NB4 (cell line): ENCODE results near the gene NUP107.
A peak's percentile ranks its signal among the peaks of the same experiment; 100 is the strongest.

Source experiments
- DNase-seq: peaks from one replicate; pipeline ENCODE4 v3.0.0; 2010; ENCODE audit warnings: low read depth
- H3K4me3 ChIP-seq: one replicate; pipeline ENCODE4 v1.5.1; 2011; ENCODE audit warnings: mild to moderate bottlenecking, low read depth, low read length, moderate library complexity
- CTCF ChIP-seq: IDR thresholded peaks from one replicate; pipeline ENCODE4 v1.5.1; 2012; ENCODE audit warnings: low read depth, low read length
- MAX ChIP-seq: IDR thresholded peaks from 2 replicates; pipeline ENCODE4 v1.6.1; 2011; ENCODE audit warnings: low read depth, low read length
- MYC ChIP-seq: IDR thresholded peaks from 2 replicates; pipeline ENCODE4 v1.6.1; 2011; ENCODE audit warnings: low read depth, low read length
- POLR2A ChIP-seq: IDR thresholded peaks from 2 replicates; pipeline ENCODE4 v1.6.1; 2011; ENCODE audit warnings: mild to moderate bottlenecking; ENCODE audit not compliant: insufficient read length; ENCODE audit errors: extremely low read depth

The NUP107 gene

GRCh38 chr12:68647507-68647906, 39.3 kb upstream of the NUP107 start:
- TF ChIP-seq MYC (no peak), POLR2A (no peak), MAX (no peak), CTCF (no peak)
- H3K4me3 ChIP-seq, result no peak overlapping the region
- DNase-seq, result no peak

DNA sequence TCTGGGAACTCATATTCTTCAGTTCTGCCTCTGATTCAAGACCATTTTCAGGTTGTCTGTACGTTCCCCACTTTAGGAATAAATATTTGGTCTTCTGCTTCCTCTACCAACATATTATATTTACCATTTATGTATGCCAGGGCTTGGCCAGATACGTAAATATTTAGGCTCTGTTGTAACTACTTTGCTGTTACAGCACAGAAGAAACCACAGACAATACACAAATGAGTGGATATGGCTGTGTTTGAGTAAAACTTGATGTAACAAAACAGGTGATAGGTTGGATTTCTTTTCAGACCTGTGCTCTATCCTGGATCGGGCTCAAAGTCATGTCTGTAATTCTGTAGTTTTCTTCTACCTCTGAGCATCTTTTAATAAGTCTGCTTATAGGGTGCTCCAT, 38.6 kb upstream of the NUP107 start:
- no peak for TF ChIP-seq MYC
- no peak for TF ChIP-seq MAX
- TF ChIP-seq CTCF, result no peak
- no peak for TF ChIP-seq POLR2A
- no peak for DNase-seq
- H3K4me3 ChIP-seq, result no peak overlapping the region

GRCh38 chr12:68665016-68665569, 21.7 kb upstream of the NUP107 start:
- peak; percentile 15 for DNase-seq
- TF ChIP-seq MYC (no peak), POLR2A (peak; percentile 11), MAX (no peak)
- H3K4me3 ChIP-seq, result no peak overlapping the region

- TF ChIP-seq POLR2A, result no peak
- TF ChIP-seq MAX, result no peak
- TF ChIP-seq CTCF, result no peak
- no peak for TF ChIP-seq MYC
- peak; percentile 23 for DNase-seq
- H3K4me3 ChIP-seq, result no peak overlapping the region
Measured at GRCh38 chr12:68667291-68667690, 19.5 kb upstream of the NUP107 start.

- no peak for DNase-seq
- TF ChIP-seq CTCF (no peak), POLR2A (no peak), MYC (no peak), MAX (no peak)
- H3K4me3 ChIP-seq, result no peak overlapping the region
Measured at GRCh38 chr12:68667896-68668295, 18.9 kb upstream of the NUP107 start.

DNA sequence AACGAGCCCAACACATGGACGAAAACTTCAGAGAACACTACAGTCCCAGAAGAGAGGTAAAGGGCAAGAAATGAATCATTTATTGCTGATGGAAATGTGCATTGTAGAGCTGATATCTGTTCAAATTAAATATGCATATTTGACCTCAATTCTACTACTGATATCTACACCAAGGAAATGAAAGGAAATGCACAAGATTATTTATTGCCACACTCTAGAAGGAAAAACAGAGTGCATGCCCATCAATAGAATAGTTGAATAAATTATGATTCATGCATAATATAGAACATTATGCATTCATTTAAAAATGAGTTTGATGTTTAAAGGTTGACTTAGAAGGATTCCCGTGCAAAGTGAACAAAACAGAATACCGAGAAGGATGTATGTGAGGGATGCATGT, 15.6 kb upstream of the NUP107 start:
- no peak overlapping the region for H3K4me3 ChIP-seq
- no peak for DNase-seq
- no peak for TF ChIP-seq POLR2A
- TF ChIP-seq MYC, result no peak
- TF ChIP-seq CTCF, result no peak
- TF ChIP-seq MAX, result no peak
